PC-3 (cell line): Measurements from ENCODE around the gene GLMN. TPM values are rescaled to one million over a fixed set of nuclear protein-coding genes. Genes with fewer than 3 reads are reported as not detected.
"Not testable (repeated sequence)": the region's sequence is repeated elsewhere in the genome, so short reads cannot be mapped to it uniquely, and the experiment has no call there.

Source experiments
- ATAC-seq: fragments of 200-7000 bp; cut with Tn5 transposase; 2 replicates; pipeline ENCODE4 v1.9.1; 2020; ENCODE audit warnings: mild to moderate bottlenecking, moderate library complexity
- BruUV-seq: library from RNA; stranded (reverse); fragments of 400-500 nt; replicated peaks from 2 replicates; lab custom pipeline; 2021; lab: Mats Ljungman, UMichigan
- CTCF ChIA-PET: fragments of 300-600 bp; sonication (Branson Sonifier 250); formaldehyde crosslinking; loops from one replicate; lab custom pipeline; 2022; ENCODE audit warnings: antibody characterized with exemption; lab: Charles Lee
- POLR2A ChIA-PET: fragments of 300-600 bp; sonication (Branson Sonifier 250); formaldehyde crosslinking; loops from one replicate; lab custom pipeline; 2022; ENCODE audit warnings: antibody characterized with exemption; ENCODE audit not compliant: unreplicated experiment; lab: Charles Lee
- DNase-seq: peaks from one replicate; pipeline ENCODE4 v3.0.0-alpha.2; 2015
- H2AFZ ChIP-seq: fragments of 300-600 bp; sonication (generic); 2 replicates; pipeline ENCODE4 v1.6.0; 2016; ENCODE audit warnings: antibody characterized with exemption, low read length
- H3F3A ChIP-seq: fragments of 300-600 bp; sonication (generic); one replicate; pipeline ENCODE4 v1.6.0; 2017; ENCODE audit warnings: antibody characterized with exemption, low read length, control low read depth, mild to moderate bottlenecking; ENCODE audit not compliant: unreplicated experiment
- H3K27ac ChIP-seq: fragments of 300-600 bp; sonication (generic); 2 replicates; pipeline ENCODE4 v1.5.1; 2016; ENCODE audit warnings: mild to moderate bottlenecking, low read length
- H3K27me3 ChIP-seq: fragments of 300-600 bp; sonication (generic); 2 replicates; pipeline ENCODE4 v1.6.1; 2016; ENCODE audit warnings: low read length, mixed read lengths
- H3K36me3 ChIP-seq: fragments of 300-600 bp; sonication (generic); 2 replicates; pipeline ENCODE4 v1.6.1; 2016; ENCODE audit warnings: low read depth, mixed run types, low read length, mixed read lengths
- H3K4me1 ChIP-seq: fragments of 300-600 bp; sonication (generic); 2 replicates; pipeline ENCODE4 v1.5.1; 2016; ENCODE audit warnings: low read length; ENCODE audit not compliant: insufficient read depth
- H3K4me2 ChIP-seq: fragments of 300-600 bp; sonication (generic); 2 replicates; pipeline ENCODE4 v1.6.0; 2016; ENCODE audit warnings: low read length
- H3K4me3 ChIP-seq: fragments of 300-600 bp; sonication (generic); 2 replicates; pipeline ENCODE4 v1.5.1; 2016; ENCODE audit warnings: mild to moderate bottlenecking, low read length, mixed read lengths
- H3K79me2 ChIP-seq: fragments of 300-600 bp; sonication (generic); 2 replicates; pipeline ENCODE4 v1.6.1; 2017; ENCODE audit warnings: low read length, mixed read lengths
- H3K9ac ChIP-seq: fragments of 300-600 bp; sonication (generic); 2 replicates; pipeline ENCODE4 v1.6.0; 2016; ENCODE audit warnings: mild to moderate bottlenecking, low read length
- H3K9me2 ChIP-seq: fragments of 300-600 bp; sonication (generic); replicated peaks from 2 replicates; pipeline ENCODE4 v1.6.1; 2016; ENCODE audit warnings: mixed run types, low read length, mixed read lengths
- H3K9me3 ChIP-seq: fragments of 300-600 bp; sonication (generic); 2 replicates; pipeline ENCODE4 v1.6.1; 2016; ENCODE audit warnings: low read length, mixed read lengths
- H4K20me1 ChIP-seq: fragments of 300-600 bp; sonication (generic); 2 replicates; pipeline ENCODE4 v1.6.1; 2016; ENCODE audit warnings: low read length, mixed read lengths
- EZH2 ChIP-seq: fragments of 300-600 bp; sonication (generic); IDR thresholded peaks from one replicate; pipeline ENCODE4 v1.6.1; 2017; ENCODE audit warnings: antibody characterized with exemption, mild to moderate bottlenecking, low read length; ENCODE audit not compliant: unreplicated experiment
- EZH2phosphoT487 ChIP-seq: fragments of 300-600 bp; sonication (generic); IDR thresholded peaks from 2 replicates; pipeline ENCODE4 v1.6.1; 2018; ENCODE audit warnings: mild to moderate bottlenecking, antibody characterized with exemption, low read length, borderline replicate concordance
- intact Hi-C: fragments of 100-400 bp; cut with micrococcal nuclease; formaldehyde crosslinking; loops from 2 replicates; pipeline ENCODE4 v1.9.0; 2023
- total RNA-seq: library from RNA; depleted of rRNA; stranded (reverse); fragments of >200 nt; gene quantifications from 2 replicates; pipeline ENCODE4 v1.2.3, GENCODE V29; 2014
- TF ChIP-seq, protein P1 (sequence below): fragments of 300-600 bp; sonication (generic); conservative IDR thresholded peaks from 2 replicates; pipeline ENCODE4 v1.5.1; 2017; ENCODE audit warnings: antibody characterized with exemption, low read depth, mild to moderate bottlenecking, low read length

The GLMN gene
- total RNA-seq, 1 experiment from 2014 or later = 13.6 TPM

DNA sequence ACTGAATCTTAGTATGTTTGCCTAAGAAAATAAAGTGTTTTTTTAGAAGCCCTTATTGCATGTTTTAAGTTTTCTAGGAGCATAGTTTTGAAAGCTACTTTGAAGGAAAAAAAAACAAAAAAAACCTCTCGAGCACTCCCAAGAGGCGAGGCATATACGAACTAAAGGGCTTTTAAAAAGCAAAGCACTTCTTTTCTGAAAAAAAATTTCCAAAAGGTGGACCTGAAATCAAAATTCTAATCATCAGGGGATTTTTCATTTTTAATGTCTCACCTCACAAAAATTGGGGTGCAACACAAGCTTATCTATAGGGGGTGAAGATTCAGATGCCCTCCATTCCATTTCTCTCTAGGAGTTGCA lies 594 bp downstream of the GLMN start:
- H2AFZ ChIP-seq = peak overlapping the region; percentile 64
- peaks cover 18% of the 10 kb centered on the region; the same call in 1 of the 2 replicates for H3K36me3 ChIP-seq
- H3K27ac ChIP-seq = peak overlapping the region; percentile 65
- ChIA-PET CTCF (interaction anchor here (0.6 kb wide), 1 partner anchor 300 kb away, joined by 5 read pairs; no protein-coding TSS in a partner anchor), POLR2A (interaction anchor here (0.7 kb wide), 1 partner anchor 146 kb away, joined by 8 read pairs; no protein-coding TSS in a partner anchor)
- H3K4me1 ChIP-seq = peaks cover 16% of the 10 kb centered on the region; the same call in 1 of the 2 replicates
- peak overlapping the region; percentile 88 for H3K9ac ChIP-seq
- TF ChIP-seq EZH2 (no peak), EZH2phosphoT487 (no peak)
- TF ChIP-seq, protein P1, sequence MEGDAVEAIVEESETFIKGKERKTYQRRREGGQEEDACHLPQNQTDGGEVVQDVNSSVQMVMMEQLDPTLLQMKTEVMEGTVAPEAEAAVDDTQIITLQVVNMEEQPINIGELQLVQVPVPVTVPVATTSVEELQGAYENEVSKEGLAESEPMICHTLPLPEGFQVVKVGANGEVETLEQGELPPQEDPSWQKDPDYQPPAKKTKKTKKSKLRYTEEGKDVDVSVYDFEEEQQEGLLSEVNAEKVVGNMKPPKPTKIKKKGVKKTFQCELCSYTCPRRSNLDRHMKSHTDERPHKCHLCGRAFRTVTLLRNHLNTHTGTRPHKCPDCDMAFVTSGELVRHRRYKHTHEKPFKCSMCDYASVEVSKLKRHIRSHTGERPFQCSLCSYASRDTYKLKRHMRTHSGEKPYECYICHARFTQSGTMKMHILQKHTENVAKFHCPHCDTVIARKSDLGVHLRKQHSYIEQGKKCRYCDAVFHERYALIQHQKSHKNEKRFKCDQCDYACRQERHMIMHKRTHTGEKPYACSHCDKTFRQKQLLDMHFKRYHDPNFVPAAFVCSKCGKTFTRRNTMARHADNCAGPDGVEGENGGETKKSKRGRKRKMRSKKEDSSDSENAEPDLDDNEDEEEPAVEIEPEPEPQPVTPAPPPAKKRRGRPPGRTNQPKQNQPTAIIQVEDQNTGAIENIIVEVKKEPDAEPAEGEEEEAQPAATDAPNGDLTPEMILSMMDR = peak; percentile 38; the same call in 1 of the 2 replicates
- peak overlapping the region; percentile 83 for H3K4me3 ChIP-seq
- no peaks in the 10 kb centered on the region for H3K27me3 ChIP-seq
- H3K9me2 ChIP-seq = no peaks in the 10 kb centered on the region
- BruUV-seq = no TSS peak
- H3K4me2 ChIP-seq = peak overlapping the region; percentile 97
- H3K79me2 ChIP-seq = peaks cover 45% of the 10 kb centered on the region
- ATAC-seq = peak; percentile 1; the same call in 1 of the 2 replicates
- no peaks in the 10 kb centered on the region for H3F3A ChIP-seq
- no peak for DNase-seq
- intact Hi-C loops = loop anchor here (10.0 kb wide), 1 partner anchor 793 kb away; the partner anchor contains the start of gene CDC7
- no peaks in the 10 kb centered on the region for H3K9me3 ChIP-seq
- no peaks in the 10 kb centered on the region for H4K20me1 ChIP-seq

GRCh38 chr1:92291372-92291999 lies 7.3 kb downstream of the GLMN start:
- H3K36me3 ChIP-seq = peaks cover 24% of the 10 kb centered on the region; the same call in 1 of the 2 replicates
- H3K9me2 ChIP-seq = no peaks in the 10 kb centered on the region
- ChIA-PET POLR2A (no interaction called here), CTCF (interaction anchor here (0.5 to 1.3 kb wide), 8 partner anchors 19 to 557 kb away, joined by 3 to 19 read pairs (median 4); partner anchors contain the start of gene BTBD8)
- ATAC-seq (peak; percentile 84), DNase-seq (peak; percentile 75)
- BruUV-seq = no TSS peak
- intact Hi-C loops = loop anchor here (1.0 to 10.0 kb wide), 3 partner anchors 294 to 787 kb away; partner anchors contain the start of gene CDC7
- no peaks in the 10 kb centered on the region for H3F3A ChIP-seq
- no peak overlapping the region for H3K27ac ChIP-seq
- H3K4me2 ChIP-seq = no peak overlapping the region
- no peak overlapping the region for H2AFZ ChIP-seq
- no peak overlapping the region for H3K9ac ChIP-seq
- no peak overlapping the region for H3K4me3 ChIP-seq
- no peaks in the 10 kb centered on the region for H4K20me1 ChIP-seq
- no peaks in the 10 kb centered on the region for H3K27me3 ChIP-seq
- no peaks in the 10 kb centered on the region for H3K4me1 ChIP-seq
- no peaks in the 10 kb centered on the region for H3K79me2 ChIP-seq
- no peaks in the 10 kb centered on the region for H3K9me3 ChIP-seq
- TF ChIP-seq, protein P1 = peak; percentile 89
- TF ChIP-seq EZH2phosphoT487 = no peak

DNA sequence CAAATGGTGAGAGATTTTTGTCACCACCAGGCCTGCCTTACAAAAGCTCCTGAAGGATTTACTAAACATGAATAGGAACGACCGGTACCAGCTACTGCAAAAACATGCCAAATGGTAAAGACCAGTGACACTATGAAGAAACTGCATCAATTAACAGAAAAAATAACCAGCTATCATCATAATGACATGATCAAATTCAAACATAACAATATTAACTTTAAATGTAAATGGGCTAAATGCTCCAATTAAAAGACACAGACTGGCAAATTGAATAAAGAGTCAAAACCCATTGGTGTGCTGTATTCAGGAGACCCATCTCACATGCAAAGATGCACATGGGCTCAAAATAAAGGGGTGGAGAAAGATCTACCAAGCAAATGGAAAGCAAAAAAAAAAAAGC lies 17.4 kb downstream of the GLMN start:
- H3F3A ChIP-seq, H3K9ac ChIP-seq, H3K27ac ChIP-seq, H3K27me3 ChIP-seq, H3K9me3 ChIP-seq, H3K79me2 ChIP-seq, H3K4me1 ChIP-seq, intact Hi-C loops, ATAC-seq, H3K9me2 ChIP-seq, H4K20me1 ChIP-seq, H3K36me3 ChIP-seq, H3K4me2 ChIP-seq, H2AFZ ChIP-seq, CTCF ChIA-PET, BruUV-seq, DNase-seq, H3K4me3 ChIP-seq, POLR2A ChIA-PET: not testable (repeated sequence)

DNA sequence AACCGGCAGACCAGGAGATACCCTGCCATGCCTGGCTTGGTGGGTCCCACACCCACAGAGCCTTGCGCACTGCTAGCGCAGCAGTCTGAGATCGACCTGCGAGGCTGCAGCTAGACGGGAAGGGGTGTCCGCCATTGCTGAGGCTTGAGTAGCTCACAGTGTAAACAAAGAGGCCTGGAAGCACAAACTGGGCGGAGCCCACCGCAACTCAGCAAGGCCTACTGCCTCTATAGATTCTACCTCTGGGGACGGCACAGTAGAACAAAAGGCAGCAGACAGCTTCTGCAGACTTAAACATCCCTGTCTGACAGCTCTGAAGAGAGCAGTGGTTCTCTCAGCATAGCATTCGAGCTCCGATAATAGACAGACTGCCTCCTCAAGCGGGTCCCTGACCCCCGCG lies 19.0 kb downstream of the GLMN start:
- H4K20me1 ChIP-seq, H3K9me3 ChIP-seq, POLR2A ChIA-PET, H3K9me2 ChIP-seq, H3K9ac ChIP-seq, ATAC-seq, H3K4me1 ChIP-seq, BruUV-seq, intact Hi-C loops, H3K27ac ChIP-seq, H3K4me2 ChIP-seq, H3K4me3 ChIP-seq, H3K27me3 ChIP-seq, H3K79me2 ChIP-seq, H3K36me3 ChIP-seq, H2AFZ ChIP-seq, DNase-seq, CTCF ChIA-PET, H3F3A ChIP-seq: not testable (repeated sequence)
